LoVo (cell line): ENCODE results near the gene ZNF285.
"Not testable (repeated sequence)": the region's sequence is repeated elsewhere in the genome, so short reads cannot be mapped to it uniquely, and the experiment has no call there.

Experiments used
- DNase-seq: peaks from one replicate; pipeline ENCODE4 v3.0.0-alpha.2; 2016; ENCODE audit warnings: low spot score

The ZNF285 gene

DNA sequence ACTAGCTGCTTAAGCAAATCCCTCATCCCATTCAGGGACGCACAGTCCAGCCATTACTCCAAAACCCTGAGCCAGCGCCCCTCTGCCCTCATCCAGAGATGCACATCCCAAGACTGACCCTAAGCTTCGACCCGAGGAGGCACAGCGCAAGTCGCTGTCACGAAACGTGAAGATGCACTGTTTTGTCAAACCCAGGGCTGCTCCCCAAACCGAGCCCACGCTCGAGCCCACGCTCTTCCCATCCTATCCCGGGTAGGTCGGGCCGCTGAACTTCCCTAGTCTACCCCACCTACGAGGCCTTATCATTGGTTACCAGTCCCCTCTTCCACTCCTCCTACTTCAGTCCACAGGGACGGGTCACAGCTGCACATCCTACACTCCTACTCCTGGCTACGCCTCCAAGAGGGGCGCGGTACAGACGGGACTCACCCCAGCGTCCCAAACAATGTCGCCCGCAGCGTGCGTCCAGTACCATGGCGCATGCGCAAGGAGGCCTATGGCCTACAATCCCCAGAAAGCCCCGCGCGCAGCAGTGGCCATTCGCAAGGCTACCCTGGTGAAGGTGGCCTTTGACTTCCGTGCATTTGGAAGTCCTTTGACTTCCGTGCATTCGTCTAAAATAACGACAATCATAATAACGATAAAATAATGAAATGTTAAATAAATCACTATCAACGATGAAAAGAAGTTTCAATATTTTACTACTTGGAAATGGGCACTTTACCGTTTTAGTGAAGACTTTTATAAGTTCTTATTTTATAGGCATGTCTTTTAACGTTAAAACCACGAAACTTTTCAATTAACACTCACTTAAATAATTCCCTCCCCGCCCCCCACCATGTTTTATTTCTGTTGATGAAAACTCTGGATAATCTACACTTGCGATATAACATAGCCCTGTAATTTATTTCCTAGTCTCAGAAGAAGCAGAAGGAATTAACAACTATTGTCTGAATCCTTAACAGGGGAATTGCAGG lies at the start of gene ZNF285:
ZNF285 (minus strand) TSS at position 470 of the 977 bp plus-strand sequence. CDS start 4,395 bp downstream, outside the sequence.
- no peak for DNase-seq

DNA sequence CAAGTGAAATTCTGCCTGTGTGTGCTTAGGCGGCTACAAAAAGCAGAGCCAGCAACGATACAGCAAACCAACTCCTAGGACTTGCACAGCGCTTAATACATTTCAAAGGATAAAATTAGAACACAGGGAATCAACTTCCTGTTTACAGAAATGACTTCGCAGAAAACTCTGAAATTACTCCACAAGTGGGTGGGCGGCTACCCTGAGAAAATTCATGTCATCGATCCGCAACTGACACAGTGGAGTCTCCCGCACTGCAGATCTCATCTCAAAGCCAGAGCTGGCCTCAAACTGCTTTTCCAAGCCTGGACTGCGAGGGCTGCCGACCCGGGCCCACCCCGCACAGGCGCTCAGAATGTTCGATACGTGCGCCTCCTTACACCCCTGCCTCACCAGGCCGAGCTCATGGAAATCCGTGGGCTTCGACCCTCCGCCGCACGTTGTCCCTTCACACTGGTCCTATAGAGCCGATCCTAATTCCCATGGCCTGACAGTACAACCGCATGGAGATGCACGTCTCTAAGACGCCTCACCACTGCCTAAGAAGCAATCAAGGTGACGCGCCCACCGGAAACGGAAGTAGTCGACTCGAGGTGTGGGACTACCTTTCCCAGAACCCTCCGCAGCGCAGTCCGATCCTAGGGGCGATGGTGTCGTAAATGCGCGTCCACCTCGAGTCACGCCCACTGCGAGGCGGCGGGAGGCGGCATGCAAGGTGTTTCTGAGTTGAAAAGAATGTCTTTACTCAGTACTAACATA lies 46.7 kb upstream of the ZNF285 start, which contains the start of gene ZNF229:
ZNF229 (minus strand) TSS at position 557 of the 759 bp plus-strand sequence. CDS start 5,625 bp downstream, outside the sequence.
- no peak for DNase-seq

DNA sequence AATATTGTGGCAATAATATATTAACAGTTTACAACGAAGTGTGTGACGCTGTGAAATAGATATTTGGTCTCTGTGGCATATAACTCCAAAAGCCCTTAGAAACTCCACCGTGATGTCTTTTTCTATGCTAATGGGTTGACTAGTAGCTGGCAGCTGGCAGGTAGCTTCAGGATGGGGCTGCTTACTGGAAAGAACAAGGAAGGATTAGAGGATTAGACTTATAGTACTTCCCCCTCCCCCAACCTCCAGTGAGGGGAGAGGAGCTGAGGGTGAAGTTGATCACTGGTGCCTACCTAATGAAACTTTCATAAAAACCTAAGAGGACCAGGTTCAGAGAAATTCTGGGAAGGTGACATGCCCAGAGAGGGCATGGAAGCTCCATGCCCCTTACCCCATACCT lies 37.0 kb upstream of the ZNF285 start:
- no peak for DNase-seq

DNA sequence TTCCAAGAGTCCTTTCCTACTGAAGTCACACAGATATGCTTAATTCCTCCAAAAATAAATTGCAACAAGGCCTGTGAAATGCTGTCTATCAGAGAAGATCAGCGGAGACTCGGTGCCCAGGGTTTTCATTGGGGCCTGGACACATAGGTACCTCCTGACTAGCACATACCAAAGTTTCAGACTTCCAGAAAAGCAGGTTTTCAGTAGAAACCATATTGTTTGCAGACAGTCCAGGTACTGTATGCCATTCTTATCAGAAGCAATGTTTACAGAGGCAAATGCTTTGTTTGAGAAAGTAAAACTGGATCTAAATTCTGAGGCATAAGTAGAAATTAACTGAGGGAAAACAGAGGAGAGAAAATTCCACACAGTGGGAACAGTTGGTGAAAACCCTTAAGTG lies 34.0 kb upstream of the ZNF285 start:
- DNase-seq: no peak

DNA sequence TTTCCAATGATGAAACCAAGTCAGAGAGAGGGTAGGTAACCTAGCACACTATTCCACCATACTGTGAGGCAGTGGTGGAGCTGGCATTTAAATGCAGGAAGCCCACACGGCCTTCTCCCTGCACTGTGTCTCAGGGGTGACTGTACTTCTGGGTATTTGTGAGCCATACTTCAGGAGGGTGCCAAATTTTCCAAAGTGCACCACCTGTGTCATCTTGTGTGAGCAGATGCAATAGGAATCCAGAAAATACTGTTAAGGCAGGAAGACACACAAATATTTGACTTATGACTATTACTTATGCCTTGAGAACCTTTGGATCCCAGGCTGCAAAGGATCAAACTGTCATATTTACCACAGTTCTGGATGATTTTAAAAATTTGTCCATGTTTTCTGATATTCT lies 29.5 kb upstream of the ZNF285 start:
- DNase-seq: no peak

DNA sequence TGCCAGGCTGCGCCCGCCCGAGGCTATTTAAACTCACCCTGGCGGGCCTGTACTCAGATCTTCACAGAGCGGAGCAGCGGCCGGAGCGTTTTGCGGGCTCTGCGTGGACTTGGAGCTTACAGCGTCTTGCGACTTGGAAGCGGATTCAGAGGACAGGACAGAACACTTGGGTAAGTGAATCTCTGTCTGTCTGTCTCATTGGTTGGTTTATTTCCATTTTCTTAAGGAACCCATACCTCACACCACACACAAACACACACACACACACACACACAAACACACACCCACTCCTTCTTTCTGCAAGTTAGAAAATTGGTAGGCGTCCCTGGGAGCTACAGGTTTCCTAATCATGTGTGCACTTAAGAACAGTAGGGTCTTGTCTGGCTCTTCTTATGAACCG lies 14.1 kb upstream of the ZNF285 start:
- not testable (repeated sequence) for DNase-seq

DNA sequence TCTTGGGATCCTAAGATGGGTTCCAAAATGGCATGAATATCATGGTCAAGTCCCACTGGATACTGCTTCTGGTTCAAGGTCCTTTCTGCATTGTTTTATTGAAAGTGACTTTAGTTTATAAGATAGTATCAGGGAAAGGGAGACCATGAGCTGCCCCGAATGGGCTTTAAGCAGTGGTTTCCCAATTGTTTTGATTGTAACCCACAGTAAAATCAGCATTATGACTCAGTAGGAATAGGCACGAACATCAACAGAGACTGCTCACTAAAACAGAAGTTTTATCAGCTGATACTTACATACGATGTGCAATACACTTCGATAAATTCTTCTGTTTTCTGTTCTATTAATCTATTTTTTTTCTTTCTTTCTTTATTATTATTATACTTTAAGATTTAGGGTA lies 12.1 kb downstream of the ZNF285 start:
- not testable (repeated sequence) for DNase-seq

DNA sequence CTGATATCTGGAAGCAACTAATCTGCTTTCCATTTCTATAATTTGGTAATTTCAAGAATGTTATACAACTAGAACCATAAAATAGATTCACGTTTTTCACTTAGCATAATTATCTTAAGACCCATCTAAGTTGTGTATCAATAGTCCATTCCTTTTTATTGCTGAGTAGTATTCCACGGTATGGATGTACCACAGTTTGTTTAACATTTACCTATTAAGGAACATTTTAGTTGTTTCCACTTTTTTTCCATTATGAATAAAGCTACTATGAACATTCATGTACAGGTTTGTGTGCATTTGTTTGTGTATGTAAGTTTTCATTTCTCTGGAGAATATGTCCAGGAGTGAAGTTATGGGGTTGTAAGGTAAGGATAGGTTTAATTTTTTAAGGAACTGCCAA lies 26.6 kb downstream of the ZNF285 start:
- DNase-seq: no peak

DNA sequence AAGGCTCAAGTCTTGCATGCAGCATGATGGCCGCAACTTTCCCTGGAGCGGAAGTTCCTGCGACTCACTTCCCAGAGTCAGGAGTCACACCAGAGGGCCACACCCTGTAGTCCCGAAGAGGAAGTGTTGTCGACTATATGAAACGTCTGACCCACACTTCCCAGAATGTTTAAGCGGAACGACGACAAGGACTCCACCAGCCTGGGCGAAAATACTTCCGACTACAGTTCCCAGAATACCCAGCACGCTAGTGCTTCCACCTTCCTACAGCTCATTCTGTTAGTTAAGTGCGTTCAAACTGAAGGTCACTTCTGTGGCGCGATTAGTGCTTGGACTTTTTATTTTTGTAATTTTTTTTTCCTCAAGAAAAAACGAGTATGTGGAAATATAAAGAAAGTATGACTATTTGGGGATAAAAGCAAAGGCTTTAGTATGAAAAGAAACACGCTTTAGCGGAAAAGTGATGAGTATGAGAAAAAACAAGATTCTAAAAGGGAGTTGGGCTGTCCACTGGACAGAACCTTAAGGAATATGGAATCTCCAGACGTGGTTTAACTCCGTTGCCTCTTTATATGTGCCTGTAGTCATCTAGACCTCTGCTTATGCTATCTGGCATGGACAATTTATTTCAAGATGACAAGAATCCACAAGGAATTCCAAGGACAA lies 29.5 kb downstream of the ZNF285 start:
- no peak for DNase-seq

DNA sequence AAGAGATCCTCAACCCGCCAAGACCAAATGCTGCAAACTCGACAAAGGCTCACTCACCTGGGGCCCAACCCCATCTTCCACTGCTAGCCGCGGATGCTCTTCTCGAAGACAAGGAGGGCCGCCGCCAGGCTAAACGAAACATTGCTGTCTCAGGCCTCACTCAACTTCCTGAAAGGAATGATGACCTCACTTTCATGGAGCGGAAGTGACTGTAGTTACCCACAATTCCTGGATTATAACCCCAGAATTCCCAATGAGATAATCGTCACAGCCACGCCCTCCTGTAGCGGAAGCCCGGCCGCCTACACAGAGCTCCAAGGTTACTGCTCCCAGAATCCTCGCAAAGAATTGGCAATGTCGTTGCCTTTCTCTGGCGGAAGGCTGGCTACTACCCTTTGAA lies 34.4 kb downstream of the ZNF285 start:
- DNase-seq: no peak

DNA sequence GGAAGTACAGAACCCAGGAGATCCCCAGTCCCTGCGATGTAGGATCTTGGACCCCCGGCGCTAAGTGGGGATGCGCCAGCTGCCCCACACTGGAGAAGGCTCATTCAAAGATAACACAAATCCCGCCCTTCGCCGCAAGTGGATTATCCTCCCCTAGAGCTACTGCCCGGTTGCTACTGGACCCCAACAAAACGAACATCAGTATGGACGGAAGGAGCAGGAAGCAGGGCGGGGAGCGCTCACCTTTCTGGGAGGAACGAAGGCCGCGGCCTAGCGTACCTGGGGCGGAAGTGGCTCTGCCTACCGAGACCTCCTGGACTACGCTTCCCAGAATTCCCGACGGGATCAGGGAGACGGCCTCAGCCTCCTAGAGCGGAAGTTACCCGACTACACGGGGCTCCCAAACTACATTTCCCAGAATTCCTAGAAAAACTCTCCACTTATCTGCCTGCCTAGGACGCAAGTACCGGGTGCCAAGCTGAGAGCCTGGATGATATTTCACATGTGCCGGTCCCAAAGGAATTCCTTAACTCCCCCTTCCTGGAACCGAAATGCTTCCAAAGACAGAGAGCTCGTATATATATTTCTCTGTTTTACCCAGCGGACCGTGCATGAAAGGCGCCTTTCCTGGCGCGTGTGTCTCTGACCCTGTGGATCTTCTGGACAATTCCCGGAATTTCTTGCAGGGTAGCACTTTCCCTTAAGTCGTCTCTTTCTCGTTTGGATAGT lies 44.9 kb downstream of the ZNF285 start, which contains the start of gene ZNF112:
ZNF112 (minus strand) TSS at position 298 of the 729 bp plus-strand sequence. CDS start 16,141 bp downstream, outside the sequence.
- no peak for DNase-seq

DNA sequence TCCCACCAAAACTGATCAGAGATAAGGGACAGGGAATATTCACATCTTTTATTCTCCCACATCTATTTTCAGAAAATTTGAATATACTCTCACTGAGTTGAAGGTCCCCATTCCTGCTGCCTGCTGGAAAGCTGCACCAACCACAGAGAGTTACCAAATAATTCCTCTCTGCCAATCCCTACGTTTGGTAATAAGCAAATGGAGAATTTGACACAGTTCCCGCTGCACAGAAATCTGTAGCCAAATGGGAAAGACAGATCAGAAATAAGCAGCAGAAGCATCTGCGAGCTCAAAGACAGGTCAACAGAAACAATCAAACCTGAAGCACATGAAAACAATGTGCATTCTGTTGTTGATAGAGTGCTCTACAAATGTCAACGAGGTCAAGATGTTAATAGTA lies 54.9 kb downstream of the ZNF285 start:
- DNase-seq: no peak

DNA sequence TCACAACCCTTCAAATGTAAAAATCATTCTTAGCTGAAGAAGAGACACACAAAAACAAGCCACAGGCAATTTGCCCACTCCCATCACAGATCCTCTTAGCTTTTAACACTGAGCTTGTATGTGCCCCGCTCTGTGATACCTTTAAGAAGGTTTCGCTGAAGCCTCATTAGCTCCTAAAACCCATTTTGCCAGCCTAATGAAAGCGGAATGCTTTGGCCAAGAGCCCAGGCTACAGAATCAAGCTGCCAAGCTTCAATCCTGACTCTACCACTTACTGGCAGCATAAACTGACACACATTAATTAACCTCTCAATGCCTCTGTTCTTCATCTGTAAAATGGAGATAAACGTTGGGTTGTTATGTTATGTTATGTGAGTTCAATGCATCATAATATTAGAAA lies 55.4 kb downstream of the ZNF285 start:
- DNase-seq: no peak

DNA sequence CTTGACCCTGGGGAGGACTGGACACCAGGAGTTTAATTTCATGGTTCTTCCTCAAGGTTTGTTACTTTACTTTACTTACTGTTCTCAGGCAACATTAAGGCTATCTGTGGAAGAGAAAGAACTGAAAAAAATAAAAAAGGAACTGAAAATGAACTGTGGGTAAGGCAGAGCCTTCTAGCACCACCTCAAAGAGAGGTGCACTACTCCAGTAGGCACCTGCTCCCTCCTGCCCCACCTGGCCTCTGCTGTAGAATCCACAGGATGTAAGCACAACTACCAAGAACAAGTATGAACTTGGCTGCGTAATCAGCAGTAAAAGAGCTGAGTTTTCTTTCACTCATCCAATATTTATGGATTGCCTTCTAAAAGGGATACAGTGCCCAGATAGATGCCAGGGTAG lies 57.2 kb downstream of the ZNF285 start:
- no peak for DNase-seq

DNA sequence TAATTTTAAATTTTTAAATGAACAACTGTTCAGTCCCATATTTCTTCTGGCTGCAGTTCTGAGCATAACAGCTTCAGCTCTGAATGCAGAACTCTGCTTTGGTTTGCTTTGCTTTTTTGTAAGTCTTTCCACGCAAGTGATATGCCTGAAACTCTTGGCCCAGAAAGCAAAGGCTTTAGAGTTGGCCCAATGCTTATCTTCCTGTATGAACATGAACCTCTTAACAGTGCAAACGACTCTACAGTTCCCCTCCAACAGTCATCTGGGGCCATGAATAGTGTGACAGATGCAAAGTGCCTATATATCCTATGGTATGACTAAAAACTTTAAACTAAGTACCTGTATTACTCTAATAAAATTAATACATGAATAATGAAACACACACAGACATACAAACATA lies 59.6 kb downstream of the ZNF285 start:
- no peak for DNase-seq

DNA sequence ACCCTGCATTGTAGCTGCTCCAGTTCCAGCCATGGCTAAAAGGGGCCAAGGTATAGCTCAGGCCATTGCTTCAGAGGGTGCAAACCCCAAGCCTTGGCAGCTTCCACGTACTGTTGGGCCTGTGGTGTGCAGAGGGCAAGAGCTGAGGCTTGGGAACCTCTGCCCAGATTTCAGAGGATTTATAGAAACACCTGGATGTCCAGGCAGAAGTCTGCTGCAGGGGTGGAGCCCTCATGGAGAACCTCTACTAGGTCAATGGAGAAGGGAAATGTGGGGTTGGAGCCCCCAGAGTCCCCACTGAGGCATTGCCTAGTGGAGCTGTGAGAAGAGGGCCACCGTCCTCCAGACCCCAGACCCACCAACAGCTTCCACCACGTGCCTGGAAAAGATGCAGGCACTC lies 66.8 kb downstream of the ZNF285 start:
- not testable (repeated sequence) for DNase-seq
